Measurements from ENCODE around the gene DGKE.

DNA sequence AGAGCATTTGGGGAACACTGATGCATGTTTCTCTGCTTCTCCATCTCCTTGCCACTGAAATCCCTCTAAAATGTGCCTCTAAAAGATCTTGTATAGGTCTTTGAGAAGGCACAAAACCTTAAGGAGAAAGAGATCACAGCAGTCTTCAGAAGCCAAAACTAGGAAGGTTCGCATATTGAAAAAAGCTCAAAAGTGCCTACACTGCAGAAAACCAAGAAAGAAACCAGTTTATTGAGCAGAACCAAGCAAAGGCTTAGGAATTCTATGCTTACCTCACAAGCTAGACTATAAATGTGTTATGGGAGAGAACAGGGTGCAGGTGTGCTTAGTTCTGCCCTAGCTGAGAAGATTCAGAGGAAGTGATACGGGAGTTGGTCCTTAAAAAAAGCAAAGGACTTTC is 16.6 kb downstream of the DGKE start:
- TF ChIP-seq MXI1 (conservative IDR thresholded peaks at IDR 0.05; ENCODE audit: poor library complexity, severe bottlenecking), result no peak
- TF ChIP-seq CTCF (IDR thresholded peaks at IDR 0.05; ENCODE audit: poor library complexity, severe bottlenecking), result no peak
- TF ChIP-seq EZH2 (IDR thresholded peaks at IDR 0.05; ENCODE audit: borderline replicate concordance, insufficient read depth, low read length, poor library complexity, severe bottlenecking), result no peak
- no peak for TF ChIP-seq RAD21 (conservative IDR thresholded peaks at IDR 0.05)
- no peak for TF ChIP-seq REST (IDR thresholded peaks at IDR 0.05; ENCODE audit: borderline replicate concordance)
- no peak for TF ChIP-seq POLR2AphosphoS5 (IDR thresholded peaks at IDR 0.05)
- no peak for TF ChIP-seq SMC3 (conservative IDR thresholded peaks at IDR 0.05; ENCODE audit: poor library complexity)

All from neural cell (in vitro differentiated cells).